ENCODE measurements around the gene SH3GLB1. TPM values are rescaled to one million over a fixed set of nuclear protein-coding genes. Genes with fewer than 3 reads are reported as not detected.
A peak's percentile ranks its signal among the peaks of the same experiment; 100 is the strongest.
"Not testable (repeated sequence)": the region's sequence is repeated elsewhere in the genome, so short reads cannot be mapped to it uniquely, and the experiment has no call there.

SH3GLB1 gene
- total and polyA plus RNA-seq, 2 of the 8 experiments (the other 6 are each of a cell fraction or from before 2014, with no cell fraction given): 7.7 to 43.1 TPM

GRCh38 chr1:86701731-86702130 is 2.6 kb upstream of the SH3GLB1 start (continued):
- TF ChIP-seq, protein P1, sequence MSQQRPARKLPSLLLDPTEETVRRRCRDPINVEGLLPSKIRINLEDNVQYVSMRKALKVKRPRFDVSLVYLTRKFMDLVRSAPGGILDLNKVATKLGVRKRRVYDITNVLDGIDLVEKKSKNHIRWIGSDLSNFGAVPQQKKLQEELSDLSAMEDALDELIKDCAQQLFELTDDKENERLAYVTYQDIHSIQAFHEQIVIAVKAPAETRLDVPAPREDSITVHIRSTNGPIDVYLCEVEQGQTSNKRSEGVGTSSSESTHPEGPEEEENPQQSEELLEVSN (IDR thresholded peaks at IDR 0.05): no peak
- TF ChIP-seq EGR1 (IDR thresholded peaks at IDR 0.05; ENCODE audit: borderline replicate concordance, low read depth, low read length): no peak

DNA sequence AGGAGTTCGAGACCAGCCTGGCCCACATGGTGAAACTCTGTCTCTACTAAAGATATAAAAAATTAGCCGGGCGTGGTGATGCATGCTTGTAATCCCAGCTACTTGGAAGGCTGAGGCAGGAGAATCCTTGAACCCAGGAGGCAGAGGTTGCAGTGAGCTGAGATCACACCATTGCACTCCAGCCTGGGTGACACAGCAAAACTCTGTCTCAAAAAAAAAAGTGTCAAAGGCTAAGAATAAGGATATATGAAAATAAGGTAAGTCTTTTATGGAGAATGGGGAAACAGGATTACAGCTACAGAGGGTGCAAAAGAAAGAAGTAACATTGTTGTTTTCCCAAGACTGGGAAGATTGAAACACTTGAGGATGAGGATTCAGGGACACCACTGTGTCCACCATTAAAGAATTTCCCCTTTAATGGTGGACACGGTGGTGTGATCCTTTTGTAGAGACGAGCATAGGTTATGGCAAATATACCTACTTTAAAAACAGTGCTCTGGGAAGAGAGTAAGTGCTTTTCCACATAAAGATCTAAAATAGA is 1.4 kb upstream of the SH3GLB1 start:
- H3K23me2 ChIP-seq (ENCODE audit: low read depth, low read length); H3K4ac ChIP-seq (replicated peaks; ENCODE audit: insufficient read length, low read depth, low read length); H2AK5ac ChIP-seq (ENCODE audit: low read depth, low read length); H4K91ac ChIP-seq (replicated peaks; ENCODE audit: insufficient read length, low read length); H3K4me1 ChIP-seq (replicated peaks in 1 of 4; ENCODE audit: control insufficient read depth in 3 of 4, insufficient read depth in 4 of 4, low read length in 3 of 4); H2AFZ ChIP-seq (ENCODE audit: low read length); H2BK15ac ChIP-seq (ENCODE audit: low read length); H3K18ac ChIP-seq (ENCODE audit: extremely low read depth, low read length); H2BK12ac ChIP-seq (ENCODE audit: low read depth, low read length); H2BK120ac ChIP-seq (replicated peaks; ENCODE audit: low read depth, low read length); H3K27ac ChIP-seq (ENCODE audit: low read depth, low read length); H3K56ac ChIP-seq (replicated peaks; ENCODE audit: insufficient read length, low read depth, low read length); H3K36me3 ChIP-seq (ENCODE audit: control insufficient read depth in 2 of 4, insufficient read depth in 4 of 4, low read length in 3 of 4); H3K9me3 ChIP-seq (ENCODE audit: insufficient read depth in 2 of 2, low read depth in 1 of 2, low read length in 1 of 2); DNase-seq (ENCODE audit: low read depth in 1 of 2, low spot score in 2 of 2); H4K5ac ChIP-seq (ENCODE audit: insufficient read length, low read depth, low read length); H3K14ac ChIP-seq (ENCODE audit: insufficient read length); H4K8ac ChIP-seq (ENCODE audit: extremely low read depth, insufficient read depth, low read length); H3K79me1 ChIP-seq (ENCODE audit: low read depth, low read length); H3K23ac ChIP-seq (ENCODE audit: insufficient read length); H4K20me1 ChIP-seq (replicated peaks in 1 of 2; ENCODE audit: control insufficient read depth in 1 of 2, insufficient read depth in 2 of 2, low read length in 2 of 2); H3K9ac ChIP-seq (replicated peaks in 1 of 4; ENCODE audit: extremely low read depth in 1 of 4, low read depth in 3 of 4, low read length in 3 of 4); H2BK20ac ChIP-seq (ENCODE audit: low read length); FAIRE-seq; H2BK5ac ChIP-seq (ENCODE audit: low read depth, low read length); H3K27me3 ChIP-seq (replicated peaks in 1 of 4; ENCODE audit: control insufficient read depth in 3 of 4, extremely low read depth in 1 of 4, insufficient read depth in 3 of 4, low read length in 3 of 4): not testable (repeated sequence)
- Histone ChIP-seq H3K4me3 (ENCODE audit: extremely low read depth in 1 of 4, insufficient read depth in 2 of 4, low read depth in 3 of 4, low read length in 4 of 4) (peak overlapping the region in 1 of 4 experiments; percentile 83; a peak in 1 of 8 replicates), H3K79me2 (ENCODE audit: control insufficient read depth in 1 of 2, insufficient read depth in 2 of 2, low read length in 2 of 2) (peaks cover 0 to 25% of the 10 kb centered on the region in 2 experiments; a peak in 2 of 4 replicates), H3K4me2 (ENCODE audit: insufficient read depth in 1 of 2, low read depth in 2 of 2, low read length in 2 of 2) (peak overlapping the region in 1 of 2 experiments; percentile 89; a peak in 1 of 4 replicates)
- CTCF ChIA-PET (ENCODE audit: partially characterized antibody): interaction anchor here (0.9 to 4.9 kb wide), 15 partner anchors 9 to 381 kb away, joined by 3 to 38 read pairs (median 5); no protein-coding TSS in a partner anchor
- WGBS, 2 experiments (ENCODE audit: extremely low coverage in 1 of 2, insufficient coverage in 1 of 2, insufficient read length in 1 of 2, insufficient replicate concordance in 2 of 2, low coverage in 1 of 2, low lambda C conversion rate in 2 of 2, missing lambda C conversion rate in 1 of 2): 87% methylated on average over 5 of the region's 5 CpGs; no CpG with 5 or more reads in 1 of the 2 experiments
- POLR2A ChIA-PET (ENCODE audit: partially characterized antibody): interaction anchor here (1.1 to 2.5 kb wide), 4 partner anchors 7 to 350 kb away, joined by 3 to 8 read pairs (median 4); partner anchors contain the start of gene ODF2L
